ENCODE results near the gene PCNT.
"Not testable (repeated sequence)": the region's sequence is repeated elsewhere in the genome, so short reads cannot be mapped to it uniquely, and the experiment has no call there.

PCNT gene

DNA sequence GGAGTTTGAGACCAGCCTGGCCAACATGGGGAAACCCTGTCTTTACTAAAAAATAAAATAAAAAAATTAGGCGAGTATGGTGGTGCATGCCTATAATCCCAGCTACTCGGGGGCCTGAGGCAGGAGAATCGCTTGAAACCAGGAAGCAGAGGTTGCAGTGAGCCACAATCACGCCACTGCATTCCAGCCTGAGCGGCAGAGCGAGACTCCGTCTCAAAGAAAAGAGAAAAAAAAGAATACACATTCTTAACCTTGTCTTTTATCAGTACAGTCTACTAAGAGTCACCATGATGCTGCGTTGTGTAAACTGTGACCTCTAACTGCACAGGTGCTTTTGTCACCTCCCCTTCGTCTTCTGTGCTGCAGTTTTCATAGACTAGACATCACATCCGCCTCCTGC, 37.2 kb downstream of the PCNT start:
- DNase-seq (ENCODE audit: low read depth), result no peak

DNA sequence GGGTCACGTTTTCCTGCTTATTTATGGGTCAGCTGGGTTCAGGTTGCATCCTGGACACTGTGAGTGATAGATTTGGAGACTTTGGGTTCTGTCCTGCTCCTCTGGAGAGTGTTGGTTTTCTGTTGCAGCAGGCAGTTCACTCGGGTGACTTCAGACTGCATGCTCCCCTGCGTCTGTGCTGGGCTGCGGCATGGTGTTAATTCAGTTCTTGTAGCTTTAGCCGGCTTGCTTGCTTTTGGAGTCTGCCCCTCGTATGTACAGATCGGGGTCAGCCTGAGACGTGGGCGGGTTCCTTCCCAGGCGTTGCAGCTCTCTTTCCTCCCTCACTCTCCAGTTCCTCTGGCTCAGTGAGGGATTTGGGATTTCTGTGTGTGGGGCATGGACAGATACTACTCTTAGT, 38.0 kb downstream of the PCNT start:
- no peak for DNase-seq (ENCODE audit: low read depth)

DNA sequence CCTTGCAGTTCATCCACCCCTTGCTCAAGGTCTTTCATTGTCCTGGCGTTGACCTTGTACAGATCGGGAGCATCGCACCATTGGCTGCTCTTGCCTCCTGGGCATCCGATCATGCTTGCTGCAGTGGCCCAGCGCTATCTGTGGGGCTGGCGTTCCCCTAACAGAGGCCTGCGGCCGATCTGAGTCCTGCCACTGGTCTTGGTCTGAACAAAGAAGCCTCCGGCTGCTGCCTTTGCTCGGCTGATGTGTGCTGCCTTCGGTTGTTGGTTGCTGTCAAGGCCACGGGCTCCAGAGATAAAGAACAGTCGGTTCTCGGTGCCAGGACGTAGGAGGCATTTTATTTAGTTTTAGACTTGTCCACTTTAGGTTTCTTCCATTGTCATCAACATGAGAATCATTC, 39.0 kb downstream of the PCNT start:
- no peak for DNase-seq (ENCODE audit: low read depth)

DNA sequence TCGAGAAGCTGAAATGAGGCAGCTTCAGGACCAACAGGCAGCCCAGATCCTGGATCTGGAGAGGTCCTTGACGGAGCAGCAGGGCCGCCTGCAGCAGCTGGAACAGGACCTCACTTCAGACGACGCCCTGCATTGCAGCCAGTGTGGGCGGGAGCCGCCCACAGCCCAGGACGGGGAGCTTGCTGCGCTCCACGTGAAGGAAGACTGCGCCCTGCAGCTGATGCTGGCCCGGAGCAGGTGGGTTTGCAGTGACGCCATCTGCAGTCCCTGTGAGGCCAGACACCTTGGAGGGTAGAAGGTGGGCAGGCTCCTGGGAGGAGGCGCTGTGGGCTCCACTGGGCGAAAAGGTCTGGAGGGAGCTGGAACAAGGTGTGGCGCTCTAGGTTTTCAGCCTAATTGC, 39.7 kb downstream of the PCNT start:
- no peak for DNase-seq (ENCODE audit: low read depth)

DNA sequence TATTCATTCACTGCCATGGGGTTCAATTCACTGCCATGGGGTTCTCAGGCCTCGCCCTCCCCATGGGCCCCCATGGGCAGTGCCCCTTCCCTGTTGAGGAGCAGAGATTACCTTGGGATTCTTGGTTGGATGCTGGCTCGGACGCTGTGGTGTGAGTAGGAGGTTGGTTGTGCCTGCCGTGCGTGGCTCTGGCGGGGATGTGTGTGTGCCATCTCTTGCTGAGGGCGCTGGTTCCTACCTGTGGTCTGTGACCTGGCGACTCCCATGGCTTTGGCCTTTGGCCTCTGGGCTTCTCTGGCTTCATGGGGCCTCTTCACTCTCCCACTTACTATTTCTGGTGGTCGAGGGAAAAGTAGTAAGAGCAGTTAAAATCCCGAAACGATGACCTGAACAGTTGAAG, 42.1 kb downstream of the PCNT start:
- DNase-seq (ENCODE audit: low read depth), result no peak

DNA sequence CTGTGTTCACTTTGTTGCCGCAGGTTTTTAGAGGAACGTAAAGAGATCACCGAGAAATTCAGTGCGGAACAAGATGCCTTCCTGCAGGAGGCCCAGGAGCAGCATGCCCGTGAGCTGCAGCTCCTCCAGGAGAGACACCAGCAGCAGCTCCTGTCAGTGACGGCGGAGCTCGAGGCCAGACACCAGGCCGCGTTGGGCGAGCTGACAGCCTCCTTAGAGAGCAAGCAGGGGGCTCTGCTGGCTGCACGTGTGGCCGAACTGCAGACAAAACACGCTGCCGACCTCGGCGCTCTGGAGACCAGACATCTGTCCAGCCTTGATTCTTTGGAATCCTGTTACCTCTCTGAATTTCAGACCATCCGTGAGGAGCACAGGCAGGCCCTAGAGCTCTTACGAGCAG, 42.6 kb downstream of the PCNT start:
- DNase-seq (ENCODE audit: low read depth), result no peak

DNA sequence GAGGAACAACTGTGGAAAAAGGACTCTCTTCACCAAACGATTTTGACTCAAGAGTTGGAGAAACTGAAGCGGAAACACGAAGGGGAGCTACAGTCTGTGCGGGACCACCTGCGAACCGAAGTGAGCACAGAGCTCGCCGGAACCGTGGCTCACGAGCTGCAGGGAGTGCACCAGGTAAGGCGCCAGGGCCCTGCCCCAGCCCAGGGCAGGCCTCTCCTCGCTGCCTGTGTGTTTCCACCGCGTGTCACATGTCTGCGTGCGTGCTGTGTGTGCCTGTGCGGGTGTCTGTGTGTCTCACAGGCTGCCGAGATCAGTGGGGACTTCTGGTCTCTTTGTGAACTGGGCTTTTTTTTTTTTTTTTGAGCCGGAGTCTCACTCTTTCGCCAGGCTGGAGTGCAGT, 43.0 kb downstream of the PCNT start:
- DNase-seq (ENCODE audit: low read depth), result no peak

DNA sequence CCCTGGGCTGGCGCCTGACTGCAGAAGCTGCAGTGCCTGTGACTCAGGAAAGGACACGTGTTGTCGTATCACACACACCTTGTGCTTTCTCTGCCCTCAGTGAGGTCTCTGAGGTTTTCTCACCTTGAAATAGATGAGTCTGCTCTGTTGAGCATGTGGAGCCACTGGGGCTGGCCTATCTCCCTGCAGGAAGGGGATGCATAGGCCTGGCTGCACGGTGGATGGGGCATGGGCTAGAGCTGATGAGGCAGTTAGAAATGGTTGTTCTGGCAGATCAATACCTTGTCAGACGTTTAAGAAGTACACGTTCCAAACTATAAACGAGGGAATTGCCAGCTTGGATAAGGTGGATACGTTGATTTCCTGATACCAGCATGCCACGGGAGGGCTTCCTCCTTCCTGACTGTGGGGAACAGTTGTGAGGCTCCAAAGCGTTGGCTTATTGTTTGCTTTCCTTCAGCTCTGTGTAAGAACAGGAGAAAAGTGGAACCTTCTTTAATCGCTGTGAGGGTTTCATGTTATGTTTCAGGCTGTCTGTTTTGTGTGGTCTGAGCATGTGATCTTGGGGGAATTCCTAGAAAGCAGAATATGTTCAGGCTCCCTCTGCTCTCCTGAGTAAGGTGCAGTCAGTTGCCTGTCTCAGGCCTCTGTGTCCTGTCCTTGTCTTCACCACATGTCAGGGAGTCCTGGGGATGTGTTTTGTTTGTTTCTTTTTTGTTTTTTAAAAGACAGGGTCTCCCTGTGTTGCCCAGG, 44.8 kb downstream of the PCNT start:
- DNase-seq (ENCODE audit: low read depth), result no peak

DNA sequence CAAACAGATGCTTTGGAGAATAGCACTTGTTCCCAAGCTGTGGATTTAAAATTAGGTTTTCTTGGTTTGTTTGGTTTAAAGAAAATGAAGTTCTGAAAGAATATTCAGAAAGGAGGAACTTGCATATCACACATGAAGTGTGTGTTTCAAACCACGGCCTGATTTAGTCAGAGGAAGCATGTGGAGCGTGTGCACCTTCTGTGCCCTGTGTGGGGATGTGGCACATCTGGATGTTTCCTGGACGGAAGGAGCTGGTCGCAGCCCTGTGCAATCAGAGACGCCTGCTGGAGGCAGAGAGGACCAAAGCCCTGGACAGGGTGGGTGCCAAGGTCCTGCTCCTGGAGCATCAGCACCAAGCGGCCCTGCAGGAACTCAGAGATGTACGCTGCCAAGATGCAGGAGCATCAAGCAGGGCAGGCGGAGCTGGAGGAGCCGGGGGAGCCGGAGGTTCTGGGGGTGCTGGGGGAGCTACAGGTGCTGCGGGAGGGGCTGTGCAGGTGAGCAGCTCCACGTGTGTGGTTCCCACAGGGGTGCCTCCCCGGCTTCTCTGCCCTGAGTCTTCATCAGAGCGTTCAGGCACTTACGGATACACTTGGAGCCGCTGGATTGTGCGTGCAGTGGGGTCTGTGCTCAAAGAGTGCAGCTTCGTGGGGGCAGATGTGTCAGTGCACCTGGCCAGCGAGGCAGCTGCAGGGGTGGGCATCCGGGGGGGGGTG, 45.7 kb downstream of the PCNT start:
- DNase-seq (ENCODE audit: low read depth), result no peak

DNA sequence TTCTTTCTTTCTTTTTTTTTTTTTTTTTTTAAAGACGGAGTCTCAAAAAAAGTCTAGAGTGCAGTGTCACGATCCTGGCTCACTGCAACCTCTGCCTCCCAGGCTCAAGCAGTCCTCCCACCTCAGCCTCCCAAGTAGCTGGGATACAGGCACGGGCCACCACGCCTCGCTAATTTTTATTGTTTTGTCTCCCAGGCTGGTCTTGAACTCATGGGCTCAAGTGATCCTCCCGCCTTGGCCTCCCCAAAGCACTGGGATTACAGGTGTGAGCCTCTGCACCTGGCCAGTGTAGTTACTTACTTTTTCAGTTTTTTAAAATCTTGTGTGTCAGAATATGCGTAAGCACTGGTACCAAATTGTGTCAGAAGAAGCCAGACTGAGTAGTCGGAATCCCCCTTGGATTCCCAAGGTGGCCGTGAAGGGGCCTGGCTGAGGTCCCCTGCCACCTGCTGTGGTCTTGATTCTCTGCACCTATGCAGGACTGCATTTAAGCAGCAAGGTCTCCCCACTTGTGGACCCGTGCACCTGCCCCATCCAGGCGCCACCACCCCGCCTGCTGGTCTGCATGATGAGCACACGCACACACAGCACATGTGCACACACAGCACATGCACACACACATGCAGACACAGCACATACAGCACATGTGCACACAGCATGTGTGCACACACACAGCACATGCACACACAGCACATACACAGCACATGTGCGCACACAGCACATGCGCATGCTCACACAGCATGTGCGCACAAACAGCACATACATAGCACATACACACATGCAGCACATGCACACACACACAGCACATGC, 47.5 kb downstream of the PCNT start:
- no peak for DNase-seq (ENCODE audit: low read depth)

DNA sequence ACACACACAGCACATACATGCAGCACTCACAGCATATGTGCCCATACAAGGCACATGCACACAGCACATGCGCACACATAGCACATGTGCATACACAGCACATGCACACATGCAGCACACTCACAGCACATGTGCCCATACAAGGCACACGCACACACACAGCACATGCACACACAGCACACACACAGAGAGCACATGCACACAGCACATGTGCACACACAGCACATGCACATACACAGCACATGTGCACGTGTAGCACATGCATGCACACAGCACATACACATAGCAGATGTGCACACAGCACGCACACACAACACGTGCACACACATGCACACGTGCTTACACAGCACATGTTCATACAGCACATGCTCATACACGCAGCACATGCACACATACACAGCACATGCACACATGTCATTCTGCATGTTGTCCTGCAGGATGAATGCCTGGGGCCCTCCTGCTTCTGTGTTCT, 48.1 kb downstream of the PCNT start:
- no peak for DNase-seq (ENCODE audit: low read depth)

DNA sequence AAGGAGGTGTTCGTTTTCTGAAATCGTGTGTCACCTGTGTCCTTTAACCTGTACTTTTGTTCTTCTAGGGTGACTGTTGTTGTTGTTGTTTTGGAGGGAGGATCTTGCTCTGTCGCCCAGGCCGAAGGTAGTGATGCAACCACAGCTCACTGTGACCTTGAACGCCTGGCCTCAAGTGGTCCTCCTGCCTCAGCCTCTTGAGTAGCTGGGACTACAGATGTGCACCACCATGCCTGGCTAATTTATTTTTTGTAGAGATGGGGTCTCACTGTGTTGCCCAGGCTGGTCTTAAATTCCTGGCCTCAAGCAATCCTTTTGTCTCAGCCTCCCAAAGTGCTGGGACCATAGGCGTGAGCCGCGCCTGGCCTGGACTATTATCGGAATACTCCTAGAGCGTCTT, 49.0 kb downstream of the PCNT start:
- DNase-seq (ENCODE audit: low read depth), result not testable (repeated sequence)

DNA sequence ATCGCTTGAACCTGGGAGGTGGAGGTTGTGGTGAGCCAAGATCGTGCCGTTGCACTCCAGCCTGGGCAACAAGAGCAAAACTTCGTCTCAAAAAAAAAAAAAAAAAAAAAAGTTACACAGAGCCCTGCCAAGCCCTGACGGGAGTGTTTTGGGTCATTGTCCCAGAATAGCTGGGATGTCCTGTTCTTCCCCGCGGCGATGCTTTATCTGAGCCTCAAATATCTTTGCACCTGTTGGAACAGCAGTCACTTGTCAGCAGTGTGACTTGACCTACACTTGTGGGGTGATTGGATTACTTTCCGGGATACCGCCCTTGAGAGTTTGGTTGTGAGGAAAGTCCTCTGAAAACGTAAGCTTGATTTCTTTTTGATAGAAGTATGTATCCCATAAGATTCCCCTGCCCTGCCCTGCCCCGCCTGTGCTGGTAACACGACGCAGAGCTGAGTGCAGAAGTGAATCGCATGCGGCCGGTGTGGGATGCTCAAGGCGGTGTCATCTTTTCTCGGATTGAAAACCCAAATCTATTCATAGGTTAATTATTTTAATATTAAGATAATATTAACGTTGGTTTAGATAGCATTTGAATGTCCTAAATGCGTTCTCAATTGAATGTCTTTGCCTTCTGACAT, 50.9 kb downstream of the PCNT start:
- no peak for DNase-seq (ENCODE audit: low read depth)

DNA sequence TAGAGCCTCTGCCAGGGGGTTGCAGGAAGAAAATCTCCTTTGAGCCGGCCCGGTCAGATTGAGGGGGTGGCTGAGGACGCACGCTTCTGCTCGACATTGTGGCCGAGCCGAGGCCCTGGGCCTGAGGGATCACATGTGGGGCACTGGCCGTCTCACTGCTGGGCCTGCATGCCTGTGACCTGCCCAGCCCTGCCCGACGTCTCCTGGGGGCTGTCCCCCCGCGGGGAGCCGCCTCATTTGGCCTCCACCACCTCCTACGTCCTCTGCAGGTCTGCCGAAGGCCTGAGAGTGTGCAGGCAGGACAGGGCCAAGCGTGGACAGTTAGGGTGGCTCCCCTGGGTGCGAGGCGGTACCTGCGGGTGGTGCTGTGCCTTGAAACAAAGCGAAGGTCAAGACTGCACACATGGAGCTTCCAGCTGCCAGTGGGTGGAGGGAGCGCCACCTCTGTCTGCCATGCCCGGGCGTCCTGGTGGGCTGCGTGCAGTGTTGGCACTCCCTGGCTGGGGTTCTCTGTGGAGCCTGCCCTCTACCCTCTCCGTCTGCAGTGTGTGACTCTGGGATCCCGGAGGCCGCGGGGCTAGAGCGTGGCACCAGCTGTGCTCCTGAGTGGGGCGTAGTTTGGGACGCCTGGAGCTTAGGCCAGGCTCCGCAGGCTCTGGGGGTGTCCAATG, 51.7 kb downstream of the PCNT start:
- no peak for DNase-seq (ENCODE audit: low read depth)

DNA sequence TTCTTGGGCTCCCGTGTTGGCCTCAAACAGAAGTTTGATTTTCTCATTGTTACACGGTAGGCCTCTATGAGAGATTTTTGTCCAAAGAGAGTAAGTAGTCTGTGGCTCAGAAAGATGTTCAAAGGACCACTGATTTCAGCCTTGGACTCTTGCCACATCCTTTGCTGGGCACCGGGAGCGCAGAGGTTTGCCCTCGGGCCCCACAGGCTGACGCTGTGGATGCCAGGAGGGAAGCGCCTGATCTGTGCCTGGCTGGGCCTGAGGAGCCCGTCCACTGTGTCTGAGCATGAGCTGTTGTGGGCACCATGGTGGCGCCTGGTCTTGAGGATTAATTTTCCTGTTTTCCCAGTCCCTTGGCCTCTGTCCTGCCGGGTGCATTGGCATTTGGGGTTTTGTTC, 52.3 kb downstream of the PCNT start:
- DNase-seq (ENCODE audit: low read depth), result no peak

DNA sequence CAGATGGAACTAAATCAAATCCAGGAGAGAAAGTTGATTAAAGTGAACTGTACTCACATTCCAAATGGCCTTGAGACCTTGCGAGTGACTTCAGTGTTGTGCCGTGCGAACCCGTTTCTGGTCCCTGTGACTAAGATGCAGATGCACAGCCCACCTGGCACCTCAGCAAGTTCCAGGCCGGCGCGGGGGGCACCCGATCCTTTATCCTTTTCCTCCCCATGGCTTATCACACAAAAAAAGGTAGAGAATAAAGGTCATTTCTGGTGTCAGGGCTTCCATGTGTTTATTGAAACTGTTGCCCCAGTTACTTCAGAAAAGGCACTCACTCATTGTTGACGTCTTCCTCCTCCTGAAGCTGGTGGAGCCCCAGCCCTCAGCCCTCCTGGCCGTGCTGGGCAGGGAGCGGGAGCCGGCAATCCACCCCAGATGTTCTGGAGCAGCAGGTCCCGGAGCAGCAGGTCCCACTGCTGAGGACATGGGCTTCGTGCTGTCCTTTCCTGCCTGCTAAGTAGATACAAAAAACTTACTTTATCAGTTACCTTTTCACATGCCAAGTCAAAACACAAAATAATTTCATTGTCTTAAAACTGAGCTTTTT, 53.0 kb downstream of the PCNT start:
- DNase-seq (ENCODE audit: low read depth), result no peak

DNA sequence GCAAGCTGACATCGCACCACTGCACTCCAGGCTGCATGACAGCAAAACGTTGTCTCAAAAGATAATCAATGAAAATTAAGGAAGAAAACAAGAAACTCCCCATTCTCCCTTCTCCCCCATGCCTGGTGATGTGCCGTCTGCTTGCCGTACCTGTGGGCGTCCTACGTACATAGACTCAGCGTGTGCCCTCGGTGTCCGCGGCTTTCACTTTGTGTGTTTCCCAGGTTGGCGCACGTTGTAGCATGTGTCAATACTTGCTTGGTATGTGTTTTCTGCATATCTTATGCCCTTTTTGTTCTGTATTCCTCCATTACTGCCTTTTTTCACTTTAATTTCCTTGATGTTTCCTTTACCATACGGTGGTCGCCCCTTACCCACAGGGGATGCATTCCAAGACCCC, 53.8 kb downstream of the PCNT start:
- no peak for DNase-seq (ENCODE audit: low read depth)

DNA sequence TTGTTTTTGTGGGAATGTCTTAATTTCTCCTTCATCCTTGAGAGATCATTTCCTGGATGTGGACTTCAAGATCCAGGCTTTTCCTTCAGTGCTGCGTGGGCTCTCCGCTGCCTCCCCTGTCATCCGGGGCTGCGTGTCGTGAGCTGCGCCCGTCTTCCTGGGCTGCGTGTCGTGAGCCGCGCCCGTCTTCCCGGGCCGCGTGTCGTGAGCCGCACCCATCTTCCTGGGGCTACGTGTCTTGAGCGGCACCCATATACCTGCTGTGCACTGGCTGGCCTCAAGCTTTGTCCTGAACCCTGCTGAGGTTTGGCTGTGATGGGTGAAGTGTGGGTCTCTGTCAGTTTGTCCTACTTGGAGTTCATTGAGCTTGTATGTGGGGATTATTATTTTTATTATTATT, 55.1 kb downstream of the PCNT start:
- DNase-seq (ENCODE audit: low read depth), result no peak

DNA sequence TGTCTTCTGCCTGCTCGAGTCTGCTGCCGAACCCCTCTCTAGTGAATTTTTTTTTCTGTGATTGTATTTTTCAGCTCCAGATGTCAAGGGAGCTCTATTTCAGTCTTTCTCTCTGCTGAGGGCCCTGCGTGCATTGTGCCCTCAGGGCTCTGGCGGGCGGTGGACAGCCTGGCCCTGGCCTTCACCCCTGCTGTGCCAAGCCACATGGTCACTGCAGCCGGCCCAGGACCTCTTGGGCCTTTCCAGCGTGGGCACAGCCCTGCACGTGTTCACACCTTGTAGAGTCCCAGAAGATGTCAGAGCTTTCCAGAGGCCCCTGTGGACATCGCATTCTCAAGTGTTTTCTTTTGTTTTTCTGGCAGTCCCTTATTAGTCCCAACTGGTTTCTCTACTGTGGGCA, 55.7 kb downstream of the PCNT start:
- no peak for DNase-seq (ENCODE audit: low read depth)

DNA sequence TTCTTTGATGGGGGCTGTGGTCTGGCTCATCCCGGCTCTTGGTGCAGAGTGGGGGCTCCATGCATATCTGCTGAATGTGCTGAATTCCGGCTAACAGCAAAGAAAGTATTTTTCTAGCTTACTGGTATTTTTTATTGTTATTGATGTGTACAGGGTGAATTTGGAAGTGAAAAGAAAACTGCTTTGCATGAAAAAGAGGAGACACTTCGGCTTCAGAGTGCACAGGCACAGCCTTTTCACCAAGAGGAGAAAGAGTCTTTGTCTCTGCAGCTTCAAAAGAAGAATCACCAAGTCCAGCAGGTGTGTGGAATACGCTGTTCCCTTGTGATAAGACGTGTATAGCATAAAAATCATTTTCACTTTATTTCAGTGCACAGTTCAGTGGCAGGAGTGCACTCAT, 57.6 kb downstream of the PCNT start:
- no peak for DNase-seq (ENCODE audit: low read depth)

DNA sequence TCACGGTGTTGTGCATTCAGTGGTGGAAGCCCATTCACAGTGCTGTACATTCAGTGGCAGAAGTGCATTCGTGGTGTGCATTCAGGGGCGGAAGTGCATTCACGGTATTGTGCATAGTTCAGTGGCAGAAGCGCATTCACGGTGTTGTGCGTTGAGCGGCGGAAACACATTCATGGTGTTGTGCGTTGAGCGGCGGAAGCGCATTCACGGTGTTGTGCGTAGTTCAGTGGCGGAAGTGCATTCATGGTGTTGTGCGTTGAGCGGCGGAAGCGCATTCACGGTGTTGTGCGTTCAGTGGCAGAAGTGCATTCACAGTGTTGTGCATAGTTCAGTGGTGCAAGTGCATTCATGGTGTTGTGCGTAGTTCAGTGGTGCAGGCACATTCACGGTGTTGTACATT, 60.6 kb downstream of the PCNT start:
- DNase-seq (ENCODE audit: low read depth), result no peak

Measured in EH (cell line).